ENCODE data around the gene C5orf46.
"Not testable (repeated sequence)": the region's sequence is repeated elsewhere in the genome, so short reads cannot be mapped to it uniquely, and the experiment has no call there.

The C5orf46 gene

GRCh38 chr5:147893820-147894219 lies 12.5 kb downstream of the C5orf46 start:
- DNase-seq = no peak

GRCh38 chr5:147892696-147893296 lies 13.5 kb downstream of the C5orf46 start:
- DNase-seq = no peak

GRCh38 chr5:147887930-147888329 lies 18.4 kb downstream of the C5orf46 start:
- DNase-seq = no peak

- DNase-seq = no peak
These were observed 19.2 kb downstream of the C5orf46 start for GRCh38 chr5:147887026-147887627.

GRCh38 chr5:147882586-147883313 lies 23.6 kb downstream of the C5orf46 start:
- no peak for DNase-seq

GRCh38 chr5:147880487-147880886 lies 25.9 kb downstream of the C5orf46 start:
- DNase-seq = no peak

- no peak for DNase-seq
These were observed 26.6 kb downstream of the C5orf46 start for GRCh38 chr5:147879784-147880183.

GRCh38 chr5:147878066-147878759 lies 28.1 kb downstream of the C5orf46 start, which contains the start of gene SCGB3A2:
Gene SCGB3A2 (plus strand): TSS chr5:147878711. CDS start chr5:147878804, 93 bp downstream.
- DNase-seq = no peak

GRCh38 chr5:147876626-147877025 lies 29.7 kb downstream of the C5orf46 start:
- no peak for DNase-seq

GRCh38 chr5:147876141-147876540 lies 30.2 kb downstream of the C5orf46 start:
- DNase-seq = no peak

GRCh38 chr5:147874910-147875367 lies 31.4 kb downstream of the C5orf46 start:
- DNase-seq = no peak

- DNase-seq = not testable (repeated sequence)
These were observed 32.0 kb downstream of the C5orf46 start for GRCh38 chr5:147874118-147874875.

GRCh38 chr5:147872744-147873435 lies 33.4 kb downstream of the C5orf46 start:
- not testable (repeated sequence) for DNase-seq

- not testable (repeated sequence) for DNase-seq
These were observed 34.3 kb downstream of the C5orf46 start for GRCh38 chr5:147871980-147872549.

- DNase-seq = not testable (repeated sequence)
These were observed 36.4 kb downstream of the C5orf46 start for GRCh38 chr5:147869892-147870291.

GRCh38 chr5:147869112-147869511 lies 37.2 kb downstream of the C5orf46 start:
- DNase-seq = no peak

GRCh38 chr5:147863454-147864158 lies 42.7 kb downstream of the C5orf46 start:
- no peak for DNase-seq

GRCh38 chr5:147860641-147861025 lies 45.7 kb downstream of the C5orf46 start:
- no peak for DNase-seq

- no peak for DNase-seq
These were observed 46.2 kb downstream of the C5orf46 start for GRCh38 chr5:147859962-147860640.

- no peak for DNase-seq
These were observed 47.8 kb downstream of the C5orf46 start for GRCh38 chr5:147858565-147858964.

All from stimulated activated CD4-positive, alpha-beta T cell treated with anti-CD3 and anti-CD28 coated beads, Interleukin-4, amount 100 ng/mL, for 1 hour (primary cell).